NCI-H748 (cell line): ENCODE data around the gene ATXN7L1.

ENCODE experiments used
- DNase-seq: peaks from one replicate; lab custom pipeline; 2025; ENCODE audit not compliant: unreplicated experiment; lab: John Stamatoyannopoulos, UW

Gene ATXN7L1

GRCh38 chr7:105876091-105876963, at the start of gene ATXN7L1:
Gene ATXN7L1 (minus strand): TSS chr7:105876599. CDS start chr7:105876558, 41 bp downstream.
- DNase-seq = peak; percentile 92

- DNase-seq = no peak
Observed at GRCh38 chr7:105926131-105926530, 49.7 kb upstream of the ATXN7L1 start.

- DNase-seq = no peak
Observed at GRCh38 chr7:105924945-105925344, 48.5 kb upstream of the ATXN7L1 start.

GRCh38 chr7:105920766-105921165, 44.4 kb upstream of the ATXN7L1 start:
- DNase-seq = no peak

GRCh38 chr7:105917659-105918058, 41.3 kb upstream of the ATXN7L1 start:
- DNase-seq = no peak

GRCh38 chr7:105916603-105917002, 40.2 kb upstream of the ATXN7L1 start:
- no peak for DNase-seq

- DNase-seq = no peak
Observed at GRCh38 chr7:105913947-105914346, 37.5 kb upstream of the ATXN7L1 start.

- no peak for DNase-seq
Observed at GRCh38 chr7:105911961-105912575, 35.7 kb upstream of the ATXN7L1 start.

GRCh38 chr7:105910172-105910571, 33.8 kb upstream of the ATXN7L1 start:
- DNase-seq = no peak

- DNase-seq = no peak
Observed at GRCh38 chr7:105909742-105910141, 33.3 kb upstream of the ATXN7L1 start.

GRCh38 chr7:105907129-105907846, 30.9 kb upstream of the ATXN7L1 start:
- DNase-seq = no peak

GRCh38 chr7:105906695-105907094, 30.3 kb upstream of the ATXN7L1 start:
- no peak for DNase-seq

GRCh38 chr7:105905910-105906568, 29.6 kb upstream of the ATXN7L1 start:
- DNase-seq = no peak

- DNase-seq = no peak
Observed at GRCh38 chr7:105905209-105905909, 29.0 kb upstream of the ATXN7L1 start.

- DNase-seq = no peak
Observed at GRCh38 chr7:105904064-105904463, 27.7 kb upstream of the ATXN7L1 start.

GRCh38 chr7:105902325-105902911, 26.0 kb upstream of the ATXN7L1 start:
- no peak for DNase-seq

GRCh38 chr7:105897999-105898398, 21.6 kb upstream of the ATXN7L1 start:
- DNase-seq = no peak

GRCh38 chr7:105896407-105896911, 20.1 kb upstream of the ATXN7L1 start:
- peak; percentile 90 for DNase-seq

- no peak for DNase-seq
Observed at GRCh38 chr7:105894131-105894530, 17.7 kb upstream of the ATXN7L1 start.

GRCh38 chr7:105892387-105892786, 16.0 kb upstream of the ATXN7L1 start:
- DNase-seq = no peak
